C4-2B (cell line): ENCODE results near the gene POLR1D.

Experiments used
- ZFX ChIP-seq: fragments of 450-650 bp; IDR thresholded peaks from 2 replicates; pipeline ENCODE4 v1.6.1; 2017
- TF ChIP-seq, protein P1 (sequence below): fragments of 450-650 bp; conservative IDR thresholded peaks from 2 replicates; pipeline ENCODE4 v1.5.1; 2017; ENCODE audit warnings: mild to moderate bottlenecking

DNA sequence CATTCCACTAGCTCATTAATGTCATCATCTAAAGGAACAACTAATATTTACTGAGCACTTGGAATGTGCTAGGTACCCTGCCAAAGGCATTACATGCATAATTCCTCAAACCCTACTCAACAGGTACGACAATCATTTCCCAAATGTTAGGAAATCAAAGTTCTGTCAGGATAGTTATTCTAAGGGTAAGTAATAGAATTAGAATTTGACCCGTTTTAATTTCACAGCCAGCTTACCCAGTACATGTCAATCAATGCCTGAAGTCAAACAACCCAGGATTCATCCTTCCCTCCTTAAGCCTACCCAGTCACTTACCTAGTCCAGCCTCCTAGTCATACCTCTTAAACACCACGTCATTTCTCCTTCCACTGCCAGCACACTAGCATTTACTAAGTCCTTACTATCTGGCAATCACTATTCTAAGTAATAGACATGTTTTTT is 3.8 kb upstream of the POLR1D start:
- TF ChIP-seq, protein P1, sequence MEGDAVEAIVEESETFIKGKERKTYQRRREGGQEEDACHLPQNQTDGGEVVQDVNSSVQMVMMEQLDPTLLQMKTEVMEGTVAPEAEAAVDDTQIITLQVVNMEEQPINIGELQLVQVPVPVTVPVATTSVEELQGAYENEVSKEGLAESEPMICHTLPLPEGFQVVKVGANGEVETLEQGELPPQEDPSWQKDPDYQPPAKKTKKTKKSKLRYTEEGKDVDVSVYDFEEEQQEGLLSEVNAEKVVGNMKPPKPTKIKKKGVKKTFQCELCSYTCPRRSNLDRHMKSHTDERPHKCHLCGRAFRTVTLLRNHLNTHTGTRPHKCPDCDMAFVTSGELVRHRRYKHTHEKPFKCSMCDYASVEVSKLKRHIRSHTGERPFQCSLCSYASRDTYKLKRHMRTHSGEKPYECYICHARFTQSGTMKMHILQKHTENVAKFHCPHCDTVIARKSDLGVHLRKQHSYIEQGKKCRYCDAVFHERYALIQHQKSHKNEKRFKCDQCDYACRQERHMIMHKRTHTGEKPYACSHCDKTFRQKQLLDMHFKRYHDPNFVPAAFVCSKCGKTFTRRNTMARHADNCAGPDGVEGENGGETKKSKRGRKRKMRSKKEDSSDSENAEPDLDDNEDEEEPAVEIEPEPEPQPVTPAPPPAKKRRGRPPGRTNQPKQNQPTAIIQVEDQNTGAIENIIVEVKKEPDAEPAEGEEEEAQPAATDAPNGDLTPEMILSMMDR, result no peak
- no peak for TF ChIP-seq ZFX
